Measurements from ENCODE around the gene GHITM.
"Not testable (repeated sequence)": the region's sequence is repeated elsewhere in the genome, so short reads cannot be mapped to it uniquely, and the experiment has no call there.

Gene GHITM

DNA sequence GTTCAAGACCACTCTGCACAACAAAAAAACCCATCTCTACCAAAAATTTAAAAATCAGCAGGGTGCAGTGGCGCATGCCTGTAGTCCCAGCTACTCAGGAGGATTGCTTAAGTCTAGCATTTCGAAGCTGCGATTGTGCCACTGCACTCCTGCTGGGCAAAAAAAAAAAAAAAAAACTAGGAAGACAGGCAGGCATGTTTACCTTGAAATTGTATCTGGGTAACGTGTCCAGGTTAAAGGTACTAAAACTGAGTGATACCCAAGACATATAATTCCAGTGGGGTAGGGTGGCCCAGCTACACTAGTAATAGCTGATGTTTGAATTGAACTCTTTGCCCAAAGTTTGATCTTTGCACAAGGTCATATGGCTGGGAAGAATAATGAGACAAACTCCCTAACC lies 16.2 kb downstream of the GHITM start:
- H3K4me3 Mint-ChIP-seq: no peak overlapping the region
- H3K36me3 Mint-ChIP-seq (ENCODE audit: insufficient read depth): peaks cover 48% of the 10 kb centered on the region
- H3K27ac Mint-ChIP-seq (ENCODE audit: low read depth): no peak overlapping the region

DNA sequence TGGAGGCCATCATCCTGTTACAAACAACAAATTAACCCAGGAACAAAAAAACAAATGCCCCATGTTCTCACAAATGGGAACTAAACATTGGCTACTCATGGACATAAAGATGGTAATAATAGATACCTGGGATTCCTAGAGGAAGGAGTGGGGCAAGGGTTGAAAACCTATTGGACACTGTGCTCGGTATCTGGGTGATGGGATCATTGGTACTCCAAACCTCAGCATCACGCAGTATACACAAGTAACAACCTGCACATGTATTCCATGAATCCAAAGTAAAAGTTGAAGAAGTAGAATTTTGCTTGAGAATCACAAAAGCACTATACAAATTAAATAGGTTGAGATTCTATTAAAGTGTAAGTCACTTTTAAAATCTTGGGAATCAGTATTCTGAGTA lies 16.7 kb downstream of the GHITM start:
- ATAC-seq (replicated peaks; ENCODE audit: extremely low read depth, poor library complexity, severe bottlenecking) (no peak), DNase-seq (ENCODE audit: low spot score in 2 of 2) (no peak)
- Mint-ChIP-seq H3K27me3 (no peaks in the 10 kb centered on the region), H3K9me3 (no peaks in the 10 kb centered on the region), H3K27ac (ENCODE audit: low read depth) (no peak overlapping the region), H3K4me1 (peaks cover 15% of the 10 kb centered on the region), H3K4me3 (no peak overlapping the region), H3K36me3 (ENCODE audit: insufficient read depth) (peaks cover 44% of the 10 kb centered on the region)

More for the DNA sequence above, 16.2 kb downstream of the GHITM start:
- DNase-seq (ENCODE audit: low spot score in 2 of 2): no peak
- H3K9me3 Mint-ChIP-seq: no peaks in the 10 kb centered on the region
- peaks cover 15% of the 10 kb centered on the region for H3K4me1 Mint-ChIP-seq
- no peaks in the 10 kb centered on the region for H3K27me3 Mint-ChIP-seq
- ATAC-seq (replicated peaks; ENCODE audit: extremely low read depth, poor library complexity, severe bottlenecking): no peak

DNA sequence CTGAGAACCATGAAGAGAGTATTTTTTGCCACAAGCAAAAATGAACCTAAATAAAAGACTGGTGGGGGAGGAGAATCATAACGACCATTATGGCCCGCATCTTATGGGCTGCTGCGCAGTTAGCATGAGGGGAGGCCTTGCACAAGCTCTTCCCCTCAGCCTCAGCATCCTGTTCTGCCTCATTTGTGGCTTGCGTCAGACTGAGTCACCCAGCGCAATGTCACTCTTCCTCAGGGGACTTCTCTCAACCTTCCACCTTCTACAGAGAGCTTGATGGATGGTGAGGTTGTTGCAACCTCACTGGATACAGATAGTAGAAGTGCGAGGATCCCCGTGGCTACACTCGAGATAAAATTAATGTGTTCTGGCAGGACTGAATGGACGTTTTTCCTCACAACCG lies 17.5 kb downstream of the GHITM start:
- peaks cover 37% of the 10 kb centered on the region for H3K36me3 Mint-ChIP-seq (ENCODE audit: insufficient read depth)
- no peaks in the 10 kb centered on the region for H3K27me3 Mint-ChIP-seq
- DNase-seq (ENCODE audit: low spot score in 2 of 2) (no peak), ATAC-seq (replicated peaks; ENCODE audit: extremely low read depth, poor library complexity, severe bottlenecking) (peak; percentile 95)
- no peak overlapping the region for H3K4me3 Mint-ChIP-seq
- no peak overlapping the region for H3K27ac Mint-ChIP-seq (ENCODE audit: low read depth)
- H3K9me3 Mint-ChIP-seq: no peaks in the 10 kb centered on the region
- peaks cover 15% of the 10 kb centered on the region for H3K4me1 Mint-ChIP-seq

DNA sequence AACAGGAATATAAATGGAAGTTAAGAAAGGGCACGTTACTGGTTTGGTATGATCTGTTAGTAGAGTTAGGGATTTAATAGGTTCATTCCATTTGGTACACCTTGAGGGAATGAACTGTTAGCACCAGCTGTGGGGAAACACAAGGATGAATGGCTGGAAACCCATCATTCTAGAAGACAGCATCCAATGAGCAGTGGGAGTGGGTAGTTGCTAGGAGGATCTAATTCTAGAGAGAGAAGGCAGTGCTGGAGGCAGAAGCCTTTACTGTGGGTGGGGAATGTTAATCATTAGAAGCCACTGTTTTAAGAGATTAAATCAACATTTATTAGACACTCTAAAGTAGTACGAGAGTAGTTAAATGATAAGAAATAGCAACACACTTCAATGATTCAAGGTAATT lies 18.8 kb downstream of the GHITM start:
- Mint-ChIP-seq H3K4me3 (no peak overlapping the region), H3K36me3 (ENCODE audit: insufficient read depth) (peaks cover 25% of the 10 kb centered on the region), H3K9me3 (no peaks in the 10 kb centered on the region), H3K4me1 (peaks cover 15% of the 10 kb centered on the region), H3K27me3 (no peaks in the 10 kb centered on the region), H3K27ac (ENCODE audit: low read depth) (no peak overlapping the region)
- DNase-seq (ENCODE audit: low spot score in 2 of 2) (no peak), ATAC-seq (replicated peaks; ENCODE audit: extremely low read depth, poor library complexity, severe bottlenecking) (no peak)

DNA sequence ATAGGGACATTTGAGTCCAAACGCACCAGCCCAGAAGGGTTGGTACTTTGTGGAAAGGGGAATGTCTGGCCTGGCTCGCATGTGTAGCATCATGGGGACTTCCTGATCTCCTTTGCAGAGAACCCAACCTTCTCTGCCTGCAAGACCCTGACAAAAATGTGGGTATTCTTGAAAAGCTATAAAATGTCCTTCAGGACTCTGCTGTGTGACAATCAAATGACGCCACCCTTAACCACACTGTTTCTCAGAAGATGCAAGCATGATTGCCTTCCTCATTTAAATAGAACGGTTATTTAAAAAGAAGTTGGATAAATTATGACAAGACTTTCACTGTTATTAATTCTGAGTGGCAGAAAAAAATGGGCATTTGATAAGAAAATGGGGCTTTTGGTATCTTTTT lies 19.2 kb downstream of the GHITM start:
- Mint-ChIP-seq H3K36me3 (ENCODE audit: insufficient read depth) (peaks cover 21% of the 10 kb centered on the region), H3K9me3 (no peaks in the 10 kb centered on the region), H3K27me3 (no peaks in the 10 kb centered on the region), H3K27ac (ENCODE audit: low read depth) (no peak overlapping the region), H3K4me3 (no peak overlapping the region), H3K4me1 (peaks cover 15% of the 10 kb centered on the region)
- DNase-seq (ENCODE audit: low spot score in 2 of 2) (no peak), ATAC-seq (replicated peaks; ENCODE audit: extremely low read depth, poor library complexity, severe bottlenecking) (no peak)

DNA sequence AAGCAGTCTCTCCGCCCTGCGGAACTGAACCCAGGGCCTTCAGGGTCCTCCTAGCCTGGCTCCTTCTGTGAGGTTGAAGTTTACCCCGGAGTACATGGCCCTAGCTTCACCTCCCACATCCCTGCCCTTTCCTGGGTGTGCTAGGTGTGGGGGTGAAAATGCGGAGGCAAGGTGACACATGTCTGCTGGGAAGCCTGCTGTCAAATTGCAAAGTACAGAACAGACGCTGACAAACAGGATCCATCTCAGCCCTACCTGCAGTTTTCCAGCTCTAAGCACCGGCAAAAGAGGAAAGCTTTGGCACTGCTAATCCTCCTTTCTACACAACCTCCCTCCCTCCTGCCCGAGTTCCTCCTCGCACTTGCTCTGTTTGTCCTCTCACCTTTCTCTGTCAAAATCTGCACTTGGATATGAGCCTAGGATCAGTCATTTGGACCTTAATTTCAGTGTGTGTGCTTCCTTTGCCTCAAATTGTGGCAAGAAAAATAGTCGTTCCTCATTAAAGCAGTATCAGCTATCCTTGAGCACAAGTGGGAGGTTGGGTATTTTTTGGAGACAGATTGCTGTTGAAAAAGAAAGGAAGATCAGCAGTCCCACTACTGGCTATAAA lies 19.9 kb downstream of the GHITM start:
- no peak for DNase-seq (ENCODE audit: low spot score in 2 of 2)
- H3K27me3 Mint-ChIP-seq: no peaks in the 10 kb centered on the region
- H3K27ac Mint-ChIP-seq (ENCODE audit: low read depth): no peak overlapping the region
- H3K9me3 Mint-ChIP-seq: no peaks in the 10 kb centered on the region
- peaks cover 18% of the 10 kb centered on the region for H3K36me3 Mint-ChIP-seq (ENCODE audit: insufficient read depth)
- no peak overlapping the region for H3K4me3 Mint-ChIP-seq
- H3K4me1 Mint-ChIP-seq: peaks cover 15% of the 10 kb centered on the region
- no peak for ATAC-seq (replicated peaks; ENCODE audit: extremely low read depth, poor library complexity, severe bottlenecking)

DNA sequence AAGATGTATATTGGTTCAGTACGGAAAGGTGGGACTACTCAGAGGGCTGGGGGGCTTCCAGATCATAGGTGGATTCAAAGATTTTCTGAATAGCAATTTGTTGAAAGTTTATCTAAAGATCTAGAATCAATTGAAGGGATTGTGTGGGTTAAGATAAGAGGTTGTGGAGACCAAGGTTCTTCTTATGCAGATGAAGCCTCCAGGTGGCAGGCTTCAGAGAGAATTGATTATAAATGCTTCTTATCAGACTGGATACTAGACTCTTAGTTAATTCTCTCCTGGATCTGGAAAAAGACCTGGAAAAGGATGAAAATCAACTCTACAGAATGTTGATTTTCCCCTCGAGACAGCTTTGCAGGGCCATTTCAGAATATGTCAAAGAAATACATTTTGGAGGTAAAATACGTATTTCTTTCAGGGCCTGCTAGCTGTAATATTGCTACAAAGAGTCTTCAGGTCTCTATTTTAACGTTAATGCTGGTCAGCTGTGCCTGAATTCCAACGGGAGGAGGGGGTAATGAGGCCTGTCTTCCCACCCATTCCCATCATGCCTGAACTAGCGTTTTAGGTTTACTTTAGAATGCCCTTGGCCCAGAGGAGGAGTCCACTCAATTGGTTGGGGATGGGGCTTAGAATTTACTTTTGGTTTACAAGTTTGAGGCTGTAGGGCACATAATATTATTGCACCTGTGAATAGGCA lies 21.5 kb downstream of the GHITM start:
- Mint-ChIP-seq H3K4me3 (no peak overlapping the region), H3K4me1 (peaks cover 15% of the 10 kb centered on the region), H3K36me3 (ENCODE audit: insufficient read depth) (peaks cover 5% of the 10 kb centered on the region), H3K9me3 (no peaks in the 10 kb centered on the region), H3K27ac (ENCODE audit: low read depth) (no peak overlapping the region), H3K27me3 (no peaks in the 10 kb centered on the region)
- ATAC-seq (replicated peaks; ENCODE audit: extremely low read depth, poor library complexity, severe bottlenecking) (no peak), DNase-seq (ENCODE audit: low spot score in 2 of 2) (no peak)

DNA sequence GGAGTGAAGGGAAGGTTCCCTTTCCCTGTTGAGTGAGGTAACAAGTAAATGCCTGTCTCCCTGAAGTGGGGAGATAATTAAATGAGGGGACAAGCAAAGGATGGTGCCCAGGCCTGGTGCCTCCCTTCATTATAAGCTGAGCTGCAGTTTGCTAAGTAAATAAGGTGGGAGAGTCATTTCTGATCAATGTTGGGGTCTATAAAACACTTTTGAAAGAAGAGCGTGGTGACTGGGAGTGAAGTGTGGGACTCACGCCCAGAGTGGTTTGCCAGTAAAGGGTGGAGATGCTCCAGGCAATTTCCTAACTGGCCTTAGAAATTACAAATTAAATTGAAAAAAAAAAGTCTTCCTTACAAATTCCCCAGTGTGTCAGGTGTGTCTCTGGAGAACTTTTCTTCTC lies 24.7 kb downstream of the GHITM start:
- Mint-ChIP-seq H3K4me1 (peaks cover 7% of the 10 kb centered on the region), H3K4me3 (no peak overlapping the region), H3K27ac (ENCODE audit: low read depth) (no peak overlapping the region), H3K27me3 (no peaks in the 10 kb centered on the region), H3K36me3 (ENCODE audit: insufficient read depth) (no peaks in the 10 kb centered on the region), H3K9me3 (no peaks in the 10 kb centered on the region)
- no peak for ATAC-seq (replicated peaks; ENCODE audit: extremely low read depth, poor library complexity, severe bottlenecking)
- DNase-seq (ENCODE audit: low spot score in 2 of 2): no peak

DNA sequence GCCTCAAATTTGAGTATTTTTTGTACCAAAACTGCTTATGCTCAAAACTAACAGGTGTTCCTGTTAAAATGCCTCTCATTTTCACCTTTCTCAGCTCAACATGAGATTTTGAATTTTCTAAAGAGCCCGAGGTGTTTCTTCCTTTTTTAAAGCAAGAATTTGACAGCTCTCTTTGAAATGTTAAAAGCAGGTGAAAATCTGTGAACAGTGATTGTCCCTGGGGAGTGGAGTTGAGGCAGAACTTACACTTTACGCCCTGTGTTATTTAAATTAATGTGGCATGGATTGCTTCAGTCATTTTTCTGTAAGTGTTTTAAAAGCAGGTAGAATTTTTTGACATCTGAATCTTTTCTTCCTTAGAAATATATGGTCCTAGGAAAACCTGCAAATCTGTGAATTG lies 25.1 kb downstream of the GHITM start:
- H3K9me3 Mint-ChIP-seq: no peaks in the 10 kb centered on the region
- no peaks in the 10 kb centered on the region for H3K36me3 Mint-ChIP-seq (ENCODE audit: insufficient read depth)
- peaks cover 4% of the 10 kb centered on the region for H3K4me1 Mint-ChIP-seq
- DNase-seq (ENCODE audit: low spot score in 2 of 2): no peak
- H3K4me3 Mint-ChIP-seq: no peak overlapping the region
- no peak overlapping the region for H3K27ac Mint-ChIP-seq (ENCODE audit: low read depth)
- H3K27me3 Mint-ChIP-seq: no peaks in the 10 kb centered on the region
- no peak for ATAC-seq (replicated peaks; ENCODE audit: extremely low read depth, poor library complexity, severe bottlenecking)

DNA sequence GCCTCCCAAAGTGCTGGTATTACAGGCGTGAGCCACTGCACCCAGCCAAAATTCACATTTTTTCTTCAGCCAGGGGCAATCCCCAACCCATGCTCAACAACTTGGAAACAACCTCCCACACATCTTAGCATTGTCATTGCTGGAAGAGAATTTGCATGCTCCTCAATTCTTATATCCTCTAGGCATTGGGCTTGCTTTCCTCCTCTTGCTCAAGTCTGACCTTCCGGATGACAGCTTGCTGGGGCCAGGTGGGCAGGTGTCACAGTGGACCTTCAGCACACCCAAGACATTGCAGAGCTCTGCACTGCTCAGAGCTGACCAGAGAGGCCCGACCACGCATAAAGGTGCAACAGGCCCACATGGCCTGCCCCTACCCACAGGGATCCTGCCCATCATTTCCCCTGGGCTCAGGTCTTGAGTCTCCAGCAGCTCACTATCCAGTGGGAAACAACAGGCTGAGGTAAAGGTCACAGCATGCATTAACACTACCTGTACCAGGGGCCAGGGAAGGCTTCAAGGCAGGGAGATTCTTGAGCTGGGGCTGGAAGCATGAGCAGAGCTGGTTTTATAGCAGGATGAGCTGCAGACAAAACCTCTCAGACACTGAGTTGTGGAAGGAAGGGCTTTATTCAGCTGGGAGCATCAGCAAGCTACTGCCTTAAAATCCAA lies 27.4 kb downstream of the GHITM start:
- no peak overlapping the region for H3K4me3 Mint-ChIP-seq
- H3K4me1 Mint-ChIP-seq: no peaks in the 10 kb centered on the region
- ATAC-seq (replicated peaks; ENCODE audit: extremely low read depth, poor library complexity, severe bottlenecking): no peak
- no peaks in the 10 kb centered on the region for H3K27me3 Mint-ChIP-seq
- no peaks in the 10 kb centered on the region for H3K9me3 Mint-ChIP-seq
- no peaks in the 10 kb centered on the region for H3K36me3 Mint-ChIP-seq (ENCODE audit: insufficient read depth)
- no peak for DNase-seq (ENCODE audit: low spot score in 2 of 2)
- H3K27ac Mint-ChIP-seq (ENCODE audit: low read depth): no peak overlapping the region

- not testable (repeated sequence) for H3K27ac Mint-ChIP-seq (ENCODE audit: low read depth); ATAC-seq (replicated peaks; ENCODE audit: extremely low read depth, poor library complexity, severe bottlenecking); H3K4me3 Mint-ChIP-seq; H3K36me3 Mint-ChIP-seq (ENCODE audit: insufficient read depth); DNase-seq (ENCODE audit: low spot score in 2 of 2); H3K27me3 Mint-ChIP-seq; H3K4me1 Mint-ChIP-seq; H3K9me3 Mint-ChIP-seq
These were observed 28.0 kb downstream of the GHITM start for GRCh38 chr10:84167289-84167653.

- H3K36me3 Mint-ChIP-seq (ENCODE audit: insufficient read depth); ATAC-seq (replicated peaks; ENCODE audit: extremely low read depth, poor library complexity, severe bottlenecking); H3K4me3 Mint-ChIP-seq; H3K9me3 Mint-ChIP-seq; H3K27ac Mint-ChIP-seq (ENCODE audit: low read depth); DNase-seq (ENCODE audit: low spot score in 2 of 2); H3K4me1 Mint-ChIP-seq; H3K27me3 Mint-ChIP-seq: not testable (repeated sequence)
These were observed 29.1 kb downstream of the GHITM start for GRCh38 chr10:84168382-84168781.

- not testable (repeated sequence) for H3K27ac Mint-ChIP-seq (ENCODE audit: low read depth); H3K36me3 Mint-ChIP-seq (ENCODE audit: insufficient read depth); ATAC-seq (replicated peaks; ENCODE audit: extremely low read depth, poor library complexity, severe bottlenecking); H3K4me3 Mint-ChIP-seq; H3K27me3 Mint-ChIP-seq; DNase-seq (ENCODE audit: low spot score in 2 of 2); H3K4me1 Mint-ChIP-seq; H3K9me3 Mint-ChIP-seq
These were observed 31.9 kb downstream of the GHITM start for GRCh38 chr10:84171237-84171636.

All from central memory CD8-positive, alpha-beta T cell (primary cell).